PFSK-1 (cell line): ENCODE data around the gene MARCHF3.

Experiments used
- FOXP2 ChIP-seq: optimal IDR thresholded peaks from 2 replicates; pipeline ENCODE3; 2011; ENCODE audit warnings: borderline replicate concordance, control low read depth, inconsistent platforms; ENCODE audit not compliant: insufficient read depth; ENCODE audit errors: extremely low read length, extremely low read depth
- POLR2AphosphoS5 ChIP-seq: IDR thresholded peaks from 2 replicates; pipeline ENCODE4 v1.6.1; 2012; ENCODE audit warnings: low read depth, mild to moderate bottlenecking, control low read depth, low read length, moderate library complexity
- REST ChIP-seq, 2 experiments: IDR thresholded peaks; 2 replicates each; pipeline versions ENCODE4 v1.6.1 to v1.8.0; 2011 to 2012; ENCODE audit warnings: low read depth in 2 of 2, low read length in 2 of 2, control low read depth in 1 of 2, inconsistent platforms in 1 of 2, mild to moderate bottlenecking in 1 of 2, moderate library complexity in 1 of 2; ENCODE audit not compliant: insufficient read depth in 1 of 2
- SIN3A ChIP-seq: IDR thresholded peaks from 2 replicates; pipeline ENCODE4 v1.6.1; 2012; ENCODE audit warnings: mild to moderate bottlenecking, low read length, moderate library complexity, borderline replicate concordance; ENCODE audit not compliant: insufficient read depth
- TAF1 ChIP-seq: IDR thresholded peaks from 2 replicates; pipeline ENCODE4 v1.6.1; 2012; ENCODE audit warnings: low read length, control low read depth, borderline replicate concordance; ENCODE audit not compliant: insufficient read depth

The MARCHF3 gene

GRCh38 chr5:126987271-126987899 is 43.0 kb downstream of the MARCHF3 start:
- TF ChIP-seq REST (IDR thresholded peaks at IDR 0.05; ENCODE audit: insufficient read depth in 1 of 2, low read depth in 2 of 2, low read length in 2 of 2) (peak in 1 of 2 experiments; percentile 77; a peak in 2 of 4 replicates), TAF1 (no peak)

DNA sequence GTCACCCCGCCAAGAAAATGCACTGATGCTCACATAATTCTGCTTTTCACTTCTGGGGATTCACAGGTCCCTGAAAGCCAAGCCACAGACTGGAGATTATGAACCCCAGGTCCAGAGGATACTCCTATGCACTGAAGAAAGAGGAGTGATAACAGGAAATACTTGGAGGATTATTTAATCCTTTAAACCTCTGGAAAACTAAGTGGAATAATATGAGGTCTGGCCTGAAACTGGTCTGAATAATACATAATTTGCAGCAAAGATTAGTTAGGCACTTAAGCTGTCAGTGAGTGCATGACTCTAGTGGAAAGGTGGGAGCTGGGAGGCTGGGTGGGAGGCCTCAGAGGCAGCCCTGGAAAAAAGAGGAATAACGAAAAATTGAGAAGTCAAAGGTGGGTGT is 45.7 kb downstream of the MARCHF3 start:
- no peak for TF ChIP-seq SIN3A
- no peak for TF ChIP-seq TAF1
- TF ChIP-seq REST (IDR thresholded peaks at IDR 0.05; ENCODE audit: insufficient read depth in 1 of 2, low read depth in 2 of 2, low read length in 2 of 2) = no peak
- no peak for TF ChIP-seq POLR2AphosphoS5

DNA sequence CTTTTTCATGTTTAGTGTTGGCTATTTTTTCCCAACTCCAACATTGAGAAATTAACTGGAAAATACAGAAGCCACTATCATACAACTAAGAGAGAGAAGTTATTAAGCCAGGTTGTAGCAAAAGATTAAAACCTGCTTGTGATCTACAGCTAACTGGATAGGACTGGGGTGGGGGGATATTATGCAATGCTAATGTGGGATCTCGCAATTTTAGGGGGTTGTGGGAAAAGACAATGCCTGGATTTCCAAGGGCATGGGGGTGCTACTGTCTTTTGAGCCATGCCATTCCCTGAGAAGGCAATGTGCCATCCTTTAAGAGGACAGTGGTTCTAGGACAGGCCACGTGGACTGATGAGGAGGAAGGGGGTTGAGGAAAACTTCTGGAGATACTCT is 46.5 kb downstream of the MARCHF3 start:
- no peak for TF ChIP-seq FOXP2
- no peak for TF ChIP-seq TAF1
- no peak for TF ChIP-seq REST (IDR thresholded peaks at IDR 0.05; ENCODE audit: insufficient read depth in 1 of 2, low read depth in 2 of 2, low read length in 2 of 2)
- no peak for TF ChIP-seq SIN3A
- no peak for TF ChIP-seq POLR2AphosphoS5

DNA sequence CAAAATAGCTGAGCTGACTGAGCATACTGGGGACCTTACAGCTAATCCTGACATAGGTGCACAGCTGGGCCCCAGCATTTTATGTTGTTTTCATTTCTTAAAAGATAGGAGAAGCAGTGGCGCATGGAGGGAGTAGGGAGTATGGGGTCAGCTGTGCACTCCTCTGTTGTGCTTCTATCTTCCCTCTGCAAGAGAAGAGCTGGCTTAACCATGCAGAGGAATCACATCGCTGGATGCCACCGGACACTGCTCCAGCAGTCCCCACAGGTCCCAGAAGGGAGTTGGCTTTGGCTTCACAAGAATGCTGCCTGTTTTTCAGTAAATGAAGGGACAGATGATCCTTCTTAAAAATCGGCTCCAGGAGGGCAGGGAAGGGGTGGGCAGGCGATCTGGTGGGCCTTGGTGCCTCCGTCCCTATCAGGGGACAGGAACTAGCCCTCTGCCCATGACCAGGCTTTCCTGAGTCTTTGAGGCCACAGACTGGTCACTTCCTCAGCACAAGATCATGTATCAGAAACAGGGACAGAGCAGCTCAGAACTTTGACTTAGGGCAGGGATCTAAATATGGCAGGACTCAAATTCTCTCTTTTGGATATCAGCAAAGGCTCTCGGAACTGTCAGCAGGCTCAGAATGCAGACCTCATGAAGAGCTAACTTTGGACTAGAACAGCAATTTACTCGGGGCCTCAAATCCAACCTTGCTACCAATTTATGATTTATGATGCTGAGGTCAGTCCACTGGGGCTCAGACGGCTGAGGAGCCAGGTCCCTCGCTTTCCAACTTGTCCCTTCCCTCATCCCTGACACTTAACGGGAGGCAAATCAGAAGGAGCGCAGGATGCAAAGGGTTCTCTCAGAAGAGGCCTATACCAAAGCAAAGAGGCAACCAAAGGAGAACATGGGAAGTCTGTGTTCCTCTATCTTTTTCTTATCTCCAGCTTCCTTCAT is 47.2 kb downstream of the MARCHF3 start:
- TF ChIP-seq POLR2AphosphoS5 (no peak), FOXP2 (no peak)

DNA sequence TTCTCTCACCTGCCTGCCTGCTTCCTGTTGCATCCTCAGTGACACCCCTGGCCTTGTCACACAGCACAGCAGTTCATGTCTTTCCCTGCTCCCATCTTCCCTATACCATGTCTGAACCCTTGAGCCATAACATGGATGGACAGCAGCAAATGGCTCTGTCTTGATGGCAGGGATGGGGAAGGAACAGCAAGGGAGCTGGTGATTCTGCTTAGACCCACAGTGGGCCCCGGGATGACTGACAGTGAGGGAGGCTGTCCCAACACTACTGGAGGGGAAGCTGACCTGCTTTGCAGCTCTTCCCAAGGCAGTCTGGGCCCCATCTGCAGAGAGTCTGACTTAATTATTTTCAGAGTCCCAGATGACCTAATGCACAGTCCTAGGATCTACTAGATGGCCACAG is 48.2 kb downstream of the MARCHF3 start:
- TF ChIP-seq POLR2AphosphoS5 (no peak), SIN3A (no peak), REST (IDR thresholded peaks at IDR 0.05; ENCODE audit: insufficient read depth in 1 of 2, low read depth in 2 of 2, low read length in 2 of 2) (no peak), TAF1 (no peak)
